Measurements from ENCODE around the gene SWT1. TPM values are rescaled to one million over a fixed set of nuclear protein-coding genes. Genes with fewer than 3 reads are reported as not detected.

SWT1 gene
- total and polyA plus RNA-seq, 4 donors, result 1.1 to 19.4 (median 3.3) TPM

GRCh38 chr1:185111873-185112272 is 45.1 kb upstream of the SWT1 start:
- ATAC-seq (ENCODE audit: insufficient read depth, low FRiP score), result no peak
- Histone ChIP-seq H3K9ac (ENCODE audit: insufficient read depth in 1 of 2, low read length in 2 of 2) (no peak overlapping the region), H3K27ac (ENCODE audit: low read depth in 1 of 2, low read length in 1 of 2) (no peak overlapping the region), H3K9me3 (ENCODE audit: control insufficient read depth in 4 of 4, insufficient read depth in 3 of 4, low read length in 3 of 4) (peaks cover 0 to 3% (median 0%) of the 10 kb centered on the region in 4 donors), H3K4me3 (no peak overlapping the region), H3K36me3 (ENCODE audit: control insufficient read depth in 4 of 4, insufficient read depth in 4 of 4, low read length in 4 of 4) (no peaks in the 10 kb centered on the region), H3K27me3 (ENCODE audit: control insufficient read depth in 3 of 3, insufficient read depth in 3 of 3, low read length in 2 of 3) (no peaks in the 10 kb centered on the region), H3K4me1 (ENCODE audit: control insufficient read depth in 5 of 5, insufficient read depth in 5 of 5, low read length in 5 of 5) (peaks cover 0 to 3% (median 0%) of the 10 kb centered on the region in 5 donors)
- no peak for TF ChIP-seq CTCF (IDR thresholded peaks at IDR 0.05; ENCODE audit: control extremely low read depth, extremely low read depth)
- no peak for DNase-seq

GRCh38 chr1:185112356-185112755 is 44.6 kb upstream of the SWT1 start:
- Histone ChIP-seq H3K27me3 (ENCODE audit: control insufficient read depth in 3 of 3, insufficient read depth in 3 of 3, low read length in 2 of 3) (no peaks in the 10 kb centered on the region), H3K36me3 (ENCODE audit: control insufficient read depth in 4 of 4, insufficient read depth in 4 of 4, low read length in 4 of 4) (no peaks in the 10 kb centered on the region), H3K4me3 (no peak overlapping the region), H3K9ac (ENCODE audit: insufficient read depth in 1 of 2, low read length in 2 of 2) (no peak overlapping the region), H3K27ac (ENCODE audit: low read depth in 1 of 2, low read length in 1 of 2) (no peak overlapping the region), H3K4me1 (ENCODE audit: control insufficient read depth in 5 of 5, insufficient read depth in 5 of 5, low read length in 5 of 5) (peaks cover 0 to 3% (median 0%) of the 10 kb centered on the region in 5 donors), H3K9me3 (ENCODE audit: control insufficient read depth in 4 of 4, insufficient read depth in 3 of 4, low read length in 3 of 4) (peaks cover 0 to 3% (median 0%) of the 10 kb centered on the region in 4 donors)
- peak in 1 of 3 donors; percentile 11 for DNase-seq
- 70 to 88% methylated on average over 2 of the region's 2 CpGs for WGBS, 2 donors
- ATAC-seq (ENCODE audit: insufficient read depth, low FRiP score), result no peak
- TF ChIP-seq CTCF (IDR thresholded peaks at IDR 0.05; ENCODE audit: control extremely low read depth, extremely low read depth), result no peak

- no peak for ATAC-seq (ENCODE audit: insufficient read depth, low FRiP score)
- Histone ChIP-seq H3K4me1 (ENCODE audit: control insufficient read depth in 5 of 5, insufficient read depth in 5 of 5, low read length in 5 of 5) (no peaks in the 10 kb centered on the region), H3K9ac (ENCODE audit: insufficient read depth in 1 of 2, low read length in 2 of 2) (no peak overlapping the region), H3K27ac (ENCODE audit: low read depth in 1 of 2, low read length in 1 of 2) (no peak overlapping the region), H3K36me3 (ENCODE audit: control insufficient read depth in 4 of 4, insufficient read depth in 4 of 4, low read length in 4 of 4) (peaks cover 14 to 34% (median 22%) of the 10 kb centered on the region in 4 donors), H3K9me3 (ENCODE audit: control insufficient read depth in 4 of 4, insufficient read depth in 3 of 4, low read length in 3 of 4) (no peaks in the 10 kb centered on the region), H3K27me3 (ENCODE audit: control insufficient read depth in 3 of 3, insufficient read depth in 3 of 3, low read length in 2 of 3) (no peaks in the 10 kb centered on the region), H3K4me3 (no peak overlapping the region)
- TF ChIP-seq CTCF (IDR thresholded peaks at IDR 0.05; ENCODE audit: control extremely low read depth, extremely low read depth), result no peak
- no peak for DNase-seq
- WGBS, 2 donors, result 61 to 84% methylated on average over 2 of the region's 2 CpGs
Measured at GRCh38 chr1:185129708-185130107, 27.3 kb upstream of the SWT1 start.

GRCh38 chr1:185132534-185132933 is 24.4 kb upstream of the SWT1 start:
- H3K27ac ChIP-seq (ENCODE audit: low read depth in 1 of 2, low read length in 1 of 2), result no peak overlapping the region
- H3K27me3 ChIP-seq (ENCODE audit: control insufficient read depth in 3 of 3, insufficient read depth in 3 of 3, low read length in 2 of 3), result no peaks in the 10 kb centered on the region
- H3K4me1 ChIP-seq (ENCODE audit: control insufficient read depth in 5 of 5, insufficient read depth in 5 of 5, low read length in 5 of 5), result no peaks in the 10 kb centered on the region
- no peak overlapping the region for H3K9ac ChIP-seq (ENCODE audit: insufficient read depth in 1 of 2, low read length in 2 of 2)
- ATAC-seq (ENCODE audit: insufficient read depth, low FRiP score) (no peak), DNase-seq (no peak)
- H3K4me3 ChIP-seq, result no peak overlapping the region
- H3K36me3 ChIP-seq (ENCODE audit: control insufficient read depth in 4 of 4, insufficient read depth in 4 of 4, low read length in 4 of 4), result peaks cover 11 to 30% (median 22%) of the 10 kb centered on the region in 4 donors
- TF ChIP-seq CTCF (IDR thresholded peaks at IDR 0.05; ENCODE audit: control extremely low read depth, extremely low read depth), result no peak
- no peaks in the 10 kb centered on the region for H3K9me3 ChIP-seq (ENCODE audit: control insufficient read depth in 4 of 4, insufficient read depth in 3 of 4, low read length in 3 of 4)
- WGBS, 2 donors, result 98 to 100% methylated on average over 1 of the region's 1 CpG
